ENCODE results near the gene MTHFR.

MTHFR gene

GRCh38 chr1:11784993-11785769 is 20.6 kb downstream of the MTHFR start:
- TF ChIP-seq, protein P1, sequence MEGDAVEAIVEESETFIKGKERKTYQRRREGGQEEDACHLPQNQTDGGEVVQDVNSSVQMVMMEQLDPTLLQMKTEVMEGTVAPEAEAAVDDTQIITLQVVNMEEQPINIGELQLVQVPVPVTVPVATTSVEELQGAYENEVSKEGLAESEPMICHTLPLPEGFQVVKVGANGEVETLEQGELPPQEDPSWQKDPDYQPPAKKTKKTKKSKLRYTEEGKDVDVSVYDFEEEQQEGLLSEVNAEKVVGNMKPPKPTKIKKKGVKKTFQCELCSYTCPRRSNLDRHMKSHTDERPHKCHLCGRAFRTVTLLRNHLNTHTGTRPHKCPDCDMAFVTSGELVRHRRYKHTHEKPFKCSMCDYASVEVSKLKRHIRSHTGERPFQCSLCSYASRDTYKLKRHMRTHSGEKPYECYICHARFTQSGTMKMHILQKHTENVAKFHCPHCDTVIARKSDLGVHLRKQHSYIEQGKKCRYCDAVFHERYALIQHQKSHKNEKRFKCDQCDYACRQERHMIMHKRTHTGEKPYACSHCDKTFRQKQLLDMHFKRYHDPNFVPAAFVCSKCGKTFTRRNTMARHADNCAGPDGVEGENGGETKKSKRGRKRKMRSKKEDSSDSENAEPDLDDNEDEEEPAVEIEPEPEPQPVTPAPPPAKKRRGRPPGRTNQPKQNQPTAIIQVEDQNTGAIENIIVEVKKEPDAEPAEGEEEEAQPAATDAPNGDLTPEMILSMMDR (IDR thresholded peaks at IDR 0.05; ENCODE audit: borderline replicate concordance, insufficient read depth, low read depth, low read length) = peak; percentile 94
- no peak overlapping the region for H3K4me3 ChIP-seq (ENCODE audit: low read depth, low read length)

- no peak overlapping the region for H3K4me3 ChIP-seq (ENCODE audit: low read depth, low read length)
- TF ChIP-seq, protein P1 (IDR thresholded peaks at IDR 0.05; ENCODE audit: borderline replicate concordance, insufficient read depth, low read depth, low read length) = no peak
These were observed 21.3 kb downstream of the MTHFR start for GRCh38 chr1:11784256-11784992.

DNA sequence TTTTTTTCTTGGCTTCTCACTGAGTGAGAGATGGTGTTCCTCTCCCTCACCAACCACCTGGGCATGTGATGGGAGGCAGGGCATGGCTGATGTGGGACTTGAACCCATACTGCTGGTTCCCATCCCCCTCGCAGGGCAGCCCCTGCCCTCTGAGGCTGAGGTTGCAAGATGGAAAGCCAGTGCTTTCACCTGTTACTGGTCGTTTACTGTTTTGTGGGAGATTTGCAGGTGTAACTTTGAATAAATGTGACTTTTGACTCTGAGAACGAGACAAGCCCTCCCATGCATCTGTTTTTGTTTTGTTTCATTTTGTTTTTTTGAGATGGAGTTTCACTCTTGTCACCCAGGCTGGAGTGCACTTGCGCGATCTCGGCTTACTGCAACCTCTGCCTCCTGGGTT is 22.2 kb downstream of the MTHFR start:
- TF ChIP-seq, protein P1 (IDR thresholded peaks at IDR 0.05; ENCODE audit: borderline replicate concordance, insufficient read depth, low read depth, low read length) = no peak
- H3K4me3 ChIP-seq (ENCODE audit: low read depth, low read length) = no peak overlapping the region

DNA sequence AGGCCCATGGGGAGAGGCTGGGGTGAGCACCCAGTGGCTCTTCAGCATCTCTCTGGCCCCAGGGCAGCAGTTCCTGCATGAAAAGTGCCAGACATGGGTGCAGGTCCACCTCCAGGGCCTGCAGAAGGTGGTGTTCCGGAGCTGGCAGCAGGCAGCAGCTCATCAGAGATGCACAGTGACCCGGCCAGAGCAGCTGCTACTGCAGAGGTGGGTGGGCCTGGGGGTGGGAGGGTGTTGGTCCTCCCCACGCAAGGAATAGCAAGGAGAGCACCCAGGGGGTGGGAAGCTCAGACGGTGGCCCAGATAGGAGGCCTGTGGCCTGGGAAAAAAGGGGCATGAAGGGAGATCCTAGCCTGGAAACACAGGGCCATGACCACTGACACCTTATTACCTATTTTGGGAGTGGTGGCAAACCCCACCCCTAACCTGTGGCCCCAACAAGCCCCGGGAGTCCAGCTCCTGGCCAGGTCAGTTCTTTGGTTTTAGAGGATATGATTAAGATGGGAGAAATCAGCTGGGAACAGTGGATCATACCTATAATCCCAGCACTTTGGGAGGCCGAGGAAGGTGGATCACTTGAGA is 23.5 kb downstream of the MTHFR start:
- no peak overlapping the region for H3K4me3 ChIP-seq (ENCODE audit: low read depth, low read length)
- TF ChIP-seq, protein P1 (IDR thresholded peaks at IDR 0.05; ENCODE audit: borderline replicate concordance, insufficient read depth, low read depth, low read length) = no peak

- H3K4me3 ChIP-seq (ENCODE audit: low read depth, low read length) = no peak overlapping the region
- TF ChIP-seq, protein P1 (IDR thresholded peaks at IDR 0.05; ENCODE audit: borderline replicate concordance, insufficient read depth, low read depth, low read length) = no peak
These were observed 24.5 kb downstream of the MTHFR start for GRCh38 chr1:11781297-11781696.

- H3K4me3 ChIP-seq (ENCODE audit: low read depth, low read length) = no peak overlapping the region
- TF ChIP-seq, protein P1 (IDR thresholded peaks at IDR 0.05; ENCODE audit: borderline replicate concordance, insufficient read depth, low read depth, low read length) = no peak
These were observed 25.2 kb downstream of the MTHFR start for GRCh38 chr1:11780380-11781147.
